Activated CD4-positive, alpha-beta memory T cell treated with anti-CD3 and anti-CD28 coated beads, Interleukin-2, amount 10 ng/mL, durations not matched to agents 7 days and 5 days (primary cell): Measurements from ENCODE around the gene EVC. TPM values are rescaled to one million over a fixed set of nuclear protein-coding genes. Genes with fewer than 3 reads are reported as not detected.
A peak's percentile ranks its signal among the peaks of the same experiment; 100 is the strongest.
"Not testable (repeated sequence)": the region's sequence is repeated elsewhere in the genome, so short reads cannot be mapped to it uniquely, and the experiment has no call there.

ENCODE experiments used
- CTCF ChIA-PET: fragments of 350-600 bp; sonication (Branson Sonifier 250); formaldehyde crosslinking; loops from one replicate; lab custom pipeline; 2021; ENCODE audit warnings: antibody characterized with exemption, inconsistent platforms; lab: Charles Lee
- POLR2A ChIA-PET: fragments of 350-600 bp; sonication (Branson Sonifier 250); formaldehyde crosslinking; loops from one replicate; lab custom pipeline; 2021; ENCODE audit warnings: antibody characterized with exemption; lab: Charles Lee
- DNase-seq: peaks from one replicate; pipeline ENCODE4 v3.0.0-alpha.2; 2020
- H3K27ac Mint-ChIP-seq: one replicate; pipeline ENCODE4 v1.8.0; 2021; ENCODE audit warnings: mild to moderate bottlenecking, mixed read lengths
- H3K27me3 Mint-ChIP-seq: one replicate; pipeline ENCODE4 v1.8.0; 2021; ENCODE audit warnings: mixed read lengths
- H3K36me3 Mint-ChIP-seq: one replicate; pipeline ENCODE4 v1.8.0; 2021; ENCODE audit warnings: low read depth, mixed read lengths
- H3K4me1 Mint-ChIP-seq: one replicate; pipeline ENCODE4 v1.8.0; 2021; ENCODE audit warnings: mixed read lengths
- H3K4me3 Mint-ChIP-seq: one replicate; pipeline ENCODE4 v1.8.0; 2021; ENCODE audit warnings: mild to moderate bottlenecking, mixed read lengths
- H3K9me3 Mint-ChIP-seq: one replicate; pipeline ENCODE4 v1.8.0; 2021; ENCODE audit warnings: mixed read lengths
- total RNA-seq, 2 experiments: library from RNA; stranded (reverse); gene quantifications; one replicate each; pipeline ENCODE4 v1.2.3, GENCODE V29; 2021

Gene EVC
- total RNA-seq, 2 experiments from 2014 or later, result 3.2 to 4.7 TPM

GRCh38 chr4:5825321-5826041 is 114.5 kb downstream of the EVC start:
- Mint-ChIP-seq H3K9me3 (no peaks in the 10 kb centered on the region), H3K4me3 (no peak overlapping the region), H3K36me3 (no peaks in the 10 kb centered on the region), H3K4me1 (peaks cover 54% of the 10 kb centered on the region), H3K27ac (no peak overlapping the region), H3K27me3 (peaks cover 12% of the 10 kb centered on the region)
- ChIA-PET CTCF (interaction anchor here (1.4 kb wide), 1 partner anchor 173 kb away, joined by 3 read pairs; no protein-coding TSS in a partner anchor), POLR2A (no interaction called here)
- no peak for DNase-seq

GRCh38 chr4:5826437-5827107 is 115.6 kb downstream of the EVC start:
- ChIA-PET POLR2A (no interaction called here), CTCF (interaction anchor here (1.5 kb wide), 1 partner anchor 13 kb away, joined by 5 read pairs; no protein-coding TSS in a partner anchor)
- DNase-seq, result no peak
- Mint-ChIP-seq H3K27me3 (peaks cover 14% of the 10 kb centered on the region), H3K36me3 (no peaks in the 10 kb centered on the region), H3K27ac (no peak overlapping the region), H3K4me3 (no peak overlapping the region), H3K9me3 (no peaks in the 10 kb centered on the region), H3K4me1 (peaks cover 54% of the 10 kb centered on the region)

- peak; percentile 24 for DNase-seq
- H3K4me1 Mint-ChIP-seq, result peaks cover 47% of the 10 kb centered on the region
- ChIA-PET POLR2A (no interaction called here), CTCF (interaction anchor here (1.5 kb wide), 1 partner anchor 14 kb away, joined by 5 read pairs; no protein-coding TSS in a partner anchor)
- H3K27ac Mint-ChIP-seq, result no peak overlapping the region
- H3K4me3 Mint-ChIP-seq, result no peak overlapping the region
- H3K9me3 Mint-ChIP-seq, result no peaks in the 10 kb centered on the region
- peaks cover 14% of the 10 kb centered on the region for H3K27me3 Mint-ChIP-seq
- no peaks in the 10 kb centered on the region for H3K36me3 Mint-ChIP-seq
These were observed 116.4 kb downstream of the EVC start for GRCh38 chr4:5827108-5828004.

GRCh38 chr4:5828005-5828391 is 117.0 kb downstream of the EVC start:
- H3K9me3 Mint-ChIP-seq, result no peaks in the 10 kb centered on the region
- no peak for DNase-seq
- CTCF ChIA-PET, result interaction anchor here (1.5 kb wide), 1 partner anchor 15 kb away, joined by 5 read pairs; no protein-coding TSS in a partner anchor
- H3K36me3 Mint-ChIP-seq, result no peaks in the 10 kb centered on the region
- POLR2A ChIA-PET, result no interaction called here
- H3K27ac Mint-ChIP-seq, result no peak overlapping the region
- H3K4me3 Mint-ChIP-seq, result no peak overlapping the region
- H3K27me3 Mint-ChIP-seq, result peaks cover 14% of the 10 kb centered on the region
- H3K4me1 Mint-ChIP-seq, result peaks cover 41% of the 10 kb centered on the region

GRCh38 chr4:5836943-5837342 is 125.9 kb downstream of the EVC start:
- ChIA-PET POLR2A (no interaction called here), CTCF (no interaction called here)
- no peaks in the 10 kb centered on the region for H3K36me3 Mint-ChIP-seq
- no peak overlapping the region for H3K27ac Mint-ChIP-seq
- H3K4me3 Mint-ChIP-seq, result no peak overlapping the region
- H3K27me3 Mint-ChIP-seq, result peaks cover 2% of the 10 kb centered on the region
- DNase-seq, result no peak
- no peaks in the 10 kb centered on the region for H3K4me1 Mint-ChIP-seq
- no peaks in the 10 kb centered on the region for H3K9me3 Mint-ChIP-seq

- H3K36me3 Mint-ChIP-seq, CTCF ChIA-PET, H3K4me1 Mint-ChIP-seq, H3K9me3 Mint-ChIP-seq, POLR2A ChIA-PET, DNase-seq, H3K27ac Mint-ChIP-seq, H3K27me3 Mint-ChIP-seq, H3K4me3 Mint-ChIP-seq: not testable (repeated sequence)
These were observed 126.5 kb downstream of the EVC start for GRCh38 chr4:5837483-5837882.

GRCh38 chr4:5839332-5839731 is 128.3 kb downstream of the EVC start:
- no peak for DNase-seq
- peaks cover 4% of the 10 kb centered on the region for H3K27me3 Mint-ChIP-seq
- H3K4me3 Mint-ChIP-seq, result no peak overlapping the region
- H3K4me1 Mint-ChIP-seq, result no peaks in the 10 kb centered on the region
- no peak overlapping the region for H3K27ac Mint-ChIP-seq
- H3K36me3 Mint-ChIP-seq, result no peaks in the 10 kb centered on the region
- H3K9me3 Mint-ChIP-seq, result peaks cover 2% of the 10 kb centered on the region
- ChIA-PET CTCF (no interaction called here), POLR2A (no interaction called here)

GRCh38 chr4:5839751-5840674 is 129.0 kb downstream of the EVC start:
- peaks cover 4% of the 10 kb centered on the region for H3K27me3 Mint-ChIP-seq
- CTCF ChIA-PET, result no interaction called here
- H3K9me3 Mint-ChIP-seq, result peaks cover 2% of the 10 kb centered on the region
- H3K36me3 Mint-ChIP-seq, result no peaks in the 10 kb centered on the region
- no peak overlapping the region for H3K27ac Mint-ChIP-seq
- H3K4me3 Mint-ChIP-seq, result no peak overlapping the region
- POLR2A ChIA-PET, result no interaction called here
- no peak for DNase-seq
- no peaks in the 10 kb centered on the region for H3K4me1 Mint-ChIP-seq

- ChIA-PET POLR2A (no interaction called here), CTCF (no interaction called here)
- Mint-ChIP-seq H3K27ac (no peak overlapping the region), H3K4me1 (no peaks in the 10 kb centered on the region), H3K9me3 (peaks cover 2% of the 10 kb centered on the region), H3K27me3 (peaks cover 7% of the 10 kb centered on the region), H3K4me3 (no peak overlapping the region), H3K36me3 (no peaks in the 10 kb centered on the region)
- no peak for DNase-seq
These were observed 131.5 kb downstream of the EVC start for GRCh38 chr4:5842456-5842855.

GRCh38 chr4:5843573-5844530 is 132.9 kb downstream of the EVC start:
- H3K27me3 Mint-ChIP-seq, result peaks cover 9% of the 10 kb centered on the region
- H3K9me3 Mint-ChIP-seq, result peaks cover 2% of the 10 kb centered on the region
- no peaks in the 10 kb centered on the region for H3K4me1 Mint-ChIP-seq
- CTCF ChIA-PET, result interaction anchor here (0.6 kb wide), 1 partner anchor 256 kb away, joined by 3 read pairs; no protein-coding TSS in a partner anchor
- H3K4me3 Mint-ChIP-seq, result no peak overlapping the region
- POLR2A ChIA-PET, result no interaction called here
- H3K27ac Mint-ChIP-seq, result no peak overlapping the region
- H3K36me3 Mint-ChIP-seq, result no peaks in the 10 kb centered on the region
- no peak for DNase-seq

- Mint-ChIP-seq H3K9me3 (peaks cover 2% of the 10 kb centered on the region), H3K4me1 (no peaks in the 10 kb centered on the region), H3K27me3 (peaks cover 15% of the 10 kb centered on the region), H3K36me3 (no peaks in the 10 kb centered on the region), H3K4me3 (no peak overlapping the region), H3K27ac (no peak overlapping the region)
- CTCF ChIA-PET, result no interaction called here
- DNase-seq, result no peak
- POLR2A ChIA-PET, result no interaction called here
These were observed 134.3 kb downstream of the EVC start for GRCh38 chr4:5845035-5845905.
